Breast epithelium (tissue), 3 donors: ENCODE data around the gene COA4.

Experiments
- CTCF ChIP-seq, 3 donors: fragments of 450-650 bp; IDR thresholded peaks; one replicate each; pipeline ENCODE4 v1.5.1; 2016 to 2017; ENCODE audit warnings: antibody characterized with exemption in 3 of 3, mild to moderate bottlenecking in 3 of 3, moderate library complexity in 3 of 3
- POLR2A ChIP-seq: fragments of 450-650 bp; IDR thresholded peaks from one replicate; pipeline ENCODE4 v1.6.1; 2016; ENCODE audit warnings: antibody characterized with exemption, mild to moderate bottlenecking, moderate library complexity
- POLR2AphosphoS5 ChIP-seq, 3 donors: sonication (generic); formaldehyde crosslinking; IDR thresholded peaks; one replicate each; pipeline ENCODE4 v1.6.1; 2017; ENCODE audit warnings: antibody characterized with exemption in 3 of 3

- TF ChIP-seq CTCF (IDR thresholded peaks at IDR 0.05) (no peak), POLR2AphosphoS5 (IDR thresholded peaks at IDR 0.05) (no peak), POLR2A (no peak)
Observed at GRCh38 chr11:73852049-73852448, 24.6 kb downstream of the COA4 start.
